Lower leg skin (tissue), 4 donors: ENCODE measurements around the gene ADAM8. TPM values are rescaled to one million over a fixed set of nuclear protein-coding genes. Genes with fewer than 3 reads are reported as not detected.

ENCODE experiments used
- DNase-seq, 2 donors: peaks; one replicate each; pipeline ENCODE4 v3.0.0-alpha.2; 2019; ENCODE audit warnings: low spot score in 2 of 2
- H3K4me3 ChIP-seq: fragments of 200-600 bp; sonication (generic); 2 replicates; pipeline ENCODE4 v1.5.1; 2017; ENCODE audit warnings: mild to moderate bottlenecking, low read depth; ENCODE audit not compliant: poor library complexity, severe bottlenecking
- POLR2A ChIP-seq, 2 donors: fragments of 450-650 bp; IDR thresholded peaks; one replicate each; pipeline ENCODE4 v1.6.1; 2016 to 2017; ENCODE audit warnings: antibody characterized with exemption in 2 of 2, mild to moderate bottlenecking in 1 of 2, moderate library complexity in 1 of 2
- WGBS, 2 donors: methylation state at CpG; one replicate each; pipeline ENCODE4 v1.1.5; 2018; 5-methylcytosine and 5-hydroxymethylcytosine counted together
- intact Hi-C: fragments of 100-400 bp; cut with DNase I; formaldehyde crosslinking; loops from one replicate; pipeline ENCODE4 v1.15.0; 2023; ENCODE audit warnings: low total_unique reads
- total RNA-seq, 4 donors: library from RNA; depleted of rRNA; stranded (reverse); fragments of >200 nt; gene quantifications; one replicate each; pipeline ENCODE4 v1.1.0, GENCODE V29; 2016
- TF ChIP-seq, protein P1 (sequence below), 3 donors: fragments of 450-650 bp; IDR thresholded peaks; one replicate each; pipeline ENCODE4 v1.5.1; 2016; ENCODE audit warnings: antibody characterized with exemption in 3 of 3, mild to moderate bottlenecking in 3 of 3, moderate library complexity in 2 of 3

The ADAM8 gene
- total RNA-seq, 4 donors from 2014 or later: 3.3 to 5.9 (median 4.6) TPM

DNA sequence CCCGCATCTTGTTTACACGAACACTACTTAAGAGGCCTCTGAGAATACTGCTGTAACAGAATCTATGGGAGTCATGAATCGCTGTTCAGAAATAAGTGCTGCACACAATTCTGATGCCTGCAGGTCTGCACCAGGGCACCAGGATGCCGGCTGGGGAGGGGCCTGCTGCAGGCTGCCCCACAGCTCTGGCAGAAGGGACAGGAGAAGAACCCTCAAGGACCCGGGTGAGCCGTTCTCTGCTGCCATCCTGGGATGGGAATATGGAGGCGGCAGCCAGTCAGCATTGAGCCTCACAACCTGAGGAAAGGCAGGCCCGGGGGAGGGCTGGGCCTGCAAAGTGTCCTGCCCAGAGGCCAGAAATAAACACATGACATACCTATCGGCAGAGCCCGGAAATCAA is 20.8 kb upstream of the ADAM8 start:
- no peak for DNase-seq
- intact Hi-C loops: no loop called here
- TF ChIP-seq, protein P1, sequence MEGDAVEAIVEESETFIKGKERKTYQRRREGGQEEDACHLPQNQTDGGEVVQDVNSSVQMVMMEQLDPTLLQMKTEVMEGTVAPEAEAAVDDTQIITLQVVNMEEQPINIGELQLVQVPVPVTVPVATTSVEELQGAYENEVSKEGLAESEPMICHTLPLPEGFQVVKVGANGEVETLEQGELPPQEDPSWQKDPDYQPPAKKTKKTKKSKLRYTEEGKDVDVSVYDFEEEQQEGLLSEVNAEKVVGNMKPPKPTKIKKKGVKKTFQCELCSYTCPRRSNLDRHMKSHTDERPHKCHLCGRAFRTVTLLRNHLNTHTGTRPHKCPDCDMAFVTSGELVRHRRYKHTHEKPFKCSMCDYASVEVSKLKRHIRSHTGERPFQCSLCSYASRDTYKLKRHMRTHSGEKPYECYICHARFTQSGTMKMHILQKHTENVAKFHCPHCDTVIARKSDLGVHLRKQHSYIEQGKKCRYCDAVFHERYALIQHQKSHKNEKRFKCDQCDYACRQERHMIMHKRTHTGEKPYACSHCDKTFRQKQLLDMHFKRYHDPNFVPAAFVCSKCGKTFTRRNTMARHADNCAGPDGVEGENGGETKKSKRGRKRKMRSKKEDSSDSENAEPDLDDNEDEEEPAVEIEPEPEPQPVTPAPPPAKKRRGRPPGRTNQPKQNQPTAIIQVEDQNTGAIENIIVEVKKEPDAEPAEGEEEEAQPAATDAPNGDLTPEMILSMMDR (IDR thresholded peaks at IDR 0.05): no peak
- TF ChIP-seq POLR2A (IDR thresholded peaks at IDR 0.05): no peak
- WGBS, 2 donors: 93 to 94% methylated on average over 10 of the region's 10 CpGs
- no peak overlapping the region for H3K4me3 ChIP-seq

DNA sequence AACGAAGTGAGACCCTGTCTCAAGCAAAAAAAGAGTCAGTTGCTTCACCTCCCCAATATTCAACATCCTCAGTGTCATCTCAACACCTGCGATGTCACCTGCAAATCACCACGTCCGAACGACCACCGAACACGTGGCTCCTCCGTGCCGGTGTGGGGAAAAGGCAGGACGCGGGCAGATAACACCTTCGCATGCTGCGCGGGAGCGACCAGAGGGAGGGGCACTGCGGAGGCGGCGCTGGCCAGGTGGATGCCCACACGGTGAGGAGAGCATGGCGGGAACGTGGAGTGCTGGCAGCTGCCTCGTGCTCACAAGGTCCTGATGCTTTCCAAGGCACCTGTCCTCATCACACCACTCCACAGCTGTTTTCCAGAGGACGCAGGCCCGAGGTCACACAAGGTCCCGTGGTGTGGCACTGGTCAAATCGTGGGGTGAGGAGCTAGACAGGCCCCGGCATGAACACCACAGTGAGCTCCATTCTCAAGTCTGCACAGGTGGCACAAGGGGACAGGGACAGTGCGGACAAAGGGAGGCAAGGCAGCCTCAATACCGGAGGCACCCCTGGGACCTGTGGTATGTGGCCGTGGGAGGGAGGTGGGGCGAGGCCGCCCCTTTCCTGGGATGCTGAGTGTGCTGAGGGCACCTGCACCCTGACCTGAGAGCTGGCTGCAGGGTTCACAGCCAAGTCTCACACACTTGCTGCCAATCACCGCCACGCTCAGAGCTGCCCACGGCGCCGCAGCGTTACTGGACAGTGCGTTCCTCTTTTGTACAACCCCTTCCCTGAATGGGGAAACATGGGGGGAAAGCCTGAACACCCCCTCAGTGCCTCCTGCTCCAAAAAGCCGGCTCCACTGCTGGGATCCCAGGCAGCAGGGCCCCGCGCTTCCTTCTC is 19.0 kb upstream of the ADAM8 start:
- WGBS, 2 donors: 93% methylated on average over 41 to 42 of the region's 42 CpGs
- intact Hi-C loops: no loop called here
- TF ChIP-seq POLR2A (IDR thresholded peaks at IDR 0.05): no peak
- TF ChIP-seq, protein P1 (IDR thresholded peaks at IDR 0.05): no peak
- no peak overlapping the region for H3K4me3 ChIP-seq
- DNase-seq: no peak

DNA sequence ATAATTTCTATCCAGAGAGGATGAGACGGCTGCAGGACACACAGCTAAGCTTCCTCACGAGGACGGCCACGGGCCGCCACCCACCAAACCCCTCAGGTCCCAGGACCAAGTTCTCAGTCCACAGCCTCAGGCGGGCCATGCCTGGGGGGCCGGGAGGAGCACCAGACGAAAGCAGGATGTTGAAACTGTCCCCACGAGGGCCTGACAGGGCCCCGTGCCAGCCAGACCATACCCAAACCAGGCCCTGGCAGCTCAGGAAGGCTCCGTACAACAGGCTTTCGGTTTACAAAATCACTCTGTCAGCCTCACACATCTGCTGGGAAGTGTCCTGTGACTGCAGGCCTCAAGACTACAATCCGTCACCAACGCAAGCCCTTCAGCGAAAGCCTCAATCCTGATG is 17.5 kb upstream of the ADAM8 start:
- 81 to 84% methylated on average over 15 of the region's 15 CpGs for WGBS, 2 donors
- no peak for DNase-seq
- TF ChIP-seq, protein P1 (IDR thresholded peaks at IDR 0.05): no peak
- no peak for TF ChIP-seq POLR2A (IDR thresholded peaks at IDR 0.05)
- intact Hi-C loops: no loop called here
- H3K4me3 ChIP-seq: no peak overlapping the region

DNA sequence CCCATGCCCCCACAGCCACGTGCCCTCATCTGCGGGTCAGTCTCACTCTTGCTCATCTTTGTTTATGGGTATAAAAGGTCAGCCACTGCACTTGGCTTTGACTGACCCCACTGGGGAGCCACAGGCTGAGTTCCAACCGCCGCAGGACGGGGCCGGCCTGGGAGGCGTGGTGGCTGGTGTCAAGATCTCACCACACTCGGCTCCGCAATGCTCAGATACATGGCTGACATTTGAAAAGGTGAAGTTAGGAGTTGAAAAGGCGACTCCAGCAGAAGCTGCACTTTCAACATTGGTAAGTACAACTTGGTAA is 17.1 kb upstream of the ADAM8 start:
- intact Hi-C loops: no loop called here
- DNase-seq: no peak
- H3K4me3 ChIP-seq: no peak overlapping the region
- WGBS, 2 donors: 92 to 94% methylated on average over 10 of the region's 10 CpGs
- TF ChIP-seq, protein P1 (IDR thresholded peaks at IDR 0.05): no peak
- TF ChIP-seq POLR2A (IDR thresholded peaks at IDR 0.05): no peak

DNA sequence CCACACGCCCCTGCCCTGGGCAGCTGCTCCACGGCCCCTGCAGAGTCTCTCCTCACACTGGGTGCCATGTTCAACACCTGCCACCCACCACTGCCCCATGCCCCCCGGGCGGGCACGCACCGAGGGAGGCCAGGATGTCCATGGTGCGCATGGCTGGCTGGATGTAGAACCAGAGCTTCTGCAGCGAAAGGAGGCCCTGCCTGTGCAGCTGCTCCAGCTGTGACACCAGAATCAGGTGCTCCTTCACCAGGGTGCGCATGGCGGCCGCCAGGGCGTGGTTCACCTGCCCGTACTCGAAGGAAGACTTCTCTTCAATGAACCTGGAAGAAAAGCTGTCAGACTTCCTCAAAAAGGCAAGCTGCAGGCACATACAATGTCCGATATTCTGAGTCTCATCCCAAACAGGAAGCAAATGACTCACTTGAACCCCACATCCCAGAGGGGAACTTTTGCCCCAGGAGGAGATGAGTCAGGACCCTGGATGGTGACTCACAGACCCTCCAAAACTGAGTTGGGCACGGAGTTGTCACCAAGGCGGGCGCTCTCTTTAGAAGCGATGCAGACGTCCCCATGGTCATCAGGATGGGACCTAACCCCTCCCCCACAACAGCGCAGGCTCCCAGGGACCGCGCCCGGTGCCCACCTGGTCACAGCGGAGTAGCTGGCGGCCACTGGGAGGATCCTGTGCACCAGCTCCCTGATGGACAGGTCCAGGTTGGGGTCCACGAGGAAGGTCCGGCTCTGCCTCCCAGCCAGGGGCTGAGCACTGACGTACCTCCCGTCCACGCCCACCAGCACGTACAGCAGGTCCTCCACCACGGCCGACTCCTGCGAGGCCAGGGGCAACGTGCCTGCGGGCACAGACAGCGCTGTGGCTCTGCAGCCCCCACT is 16.5 kb upstream of the ADAM8 start:
- intact Hi-C loops: no loop called here
- no peak overlapping the region for H3K4me3 ChIP-seq
- WGBS, 2 donors: 87 to 90% methylated on average over 16 to 38 of the region's 38 CpGs
- DNase-seq: no peak
- TF ChIP-seq POLR2A (IDR thresholded peaks at IDR 0.05): no peak
- TF ChIP-seq, protein P1 (IDR thresholded peaks at IDR 0.05): no peak
